Adipocyte (in vitro differentiated cells): ENCODE measurements around the gene DROSHA.
A peak's percentile ranks its signal among the peaks of the same experiment; 100 is the strongest.

Source experiments
- DNase-seq: peaks from one replicate; pipeline ENCODE4 v3.0.0-alpha.2; 2015; ENCODE audit warnings: low read depth
- H3K27me3 ChIP-seq: replicated peaks from 2 replicates; pipeline ENCODE4 v1.7.0; 2013; ENCODE audit warnings: mild to moderate bottlenecking, low read length, moderate library complexity; ENCODE audit not compliant: control insufficient read depth, insufficient read depth
- H3K36me3 ChIP-seq: 2 replicates; pipeline ENCODE4 v1.7.0; 2013; ENCODE audit warnings: low read length, mild to moderate bottlenecking, moderate library complexity; ENCODE audit not compliant: control insufficient read depth, insufficient read depth, severe bottlenecking
- H3K4me1 ChIP-seq: 2 replicates; pipeline ENCODE4 v1.7.0; 2013; ENCODE audit warnings: mild to moderate bottlenecking, low read length, moderate library complexity; ENCODE audit not compliant: control insufficient read depth, insufficient read depth
- H3K4me3 ChIP-seq: 2 replicates; pipeline ENCODE4 v1.7.0; 2013; ENCODE audit warnings: mild to moderate bottlenecking, low read length, moderate library complexity
- H3K9ac ChIP-seq: 2 replicates; pipeline ENCODE4 v1.7.0; 2013; ENCODE audit warnings: mild to moderate bottlenecking, low read length, moderate library complexity
- H3K9me3 ChIP-seq: 2 replicates; pipeline ENCODE4 v1.7.0; 2013; ENCODE audit warnings: mild to moderate bottlenecking, low read length, moderate library complexity; ENCODE audit not compliant: control insufficient read depth

DROSHA gene

GRCh38 chr5:31415009-31415923, 116.6 kb downstream of the DROSHA start:
- Histone ChIP-seq H3K9me3 (no peaks in the 10 kb centered on the region), H3K9ac (no peak overlapping the region), H3K4me3 (no peak overlapping the region), H3K4me1 (peaks cover 20% of the 10 kb centered on the region), H3K36me3 (peaks cover 46% of the 10 kb centered on the region), H3K27me3 (no peaks in the 10 kb centered on the region)
- peak; percentile 9 for DNase-seq

DNA sequence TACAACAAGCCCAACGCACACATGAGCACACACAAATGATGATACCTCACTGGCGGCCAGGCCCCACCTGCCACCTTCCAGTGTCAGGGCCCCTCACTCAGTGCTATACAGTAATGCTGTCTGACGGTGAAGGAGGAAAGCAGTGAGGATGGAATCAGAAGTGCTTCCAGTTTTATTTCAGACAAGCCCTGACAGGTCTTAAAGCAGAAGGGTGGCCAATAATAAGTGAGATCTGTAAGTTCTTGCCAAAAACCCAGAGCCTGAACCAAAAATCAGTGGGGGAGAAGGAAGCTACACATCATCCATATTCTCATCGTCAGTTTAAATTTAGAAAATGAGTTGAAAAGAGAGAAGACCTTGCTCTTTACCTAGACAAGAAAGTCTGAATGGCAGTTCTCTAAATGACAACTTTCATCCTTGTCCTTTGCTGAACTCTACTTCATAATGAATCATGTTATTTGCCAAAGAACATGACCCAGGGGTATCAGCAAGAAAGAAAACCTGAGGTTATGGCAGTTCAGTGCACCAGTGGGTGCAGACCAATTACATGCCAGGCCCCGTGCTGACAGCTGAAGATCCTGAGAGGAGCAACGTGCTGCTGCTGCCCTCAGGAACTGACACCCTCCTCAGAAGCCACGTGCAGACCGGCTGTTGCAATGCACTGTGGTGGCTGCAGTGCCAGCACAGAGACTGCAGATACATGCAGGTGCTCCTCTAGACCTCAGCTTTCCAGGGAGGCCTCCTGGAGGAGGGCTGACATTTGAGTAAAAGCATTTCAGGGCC, 118.7 kb downstream of the DROSHA start:
- H3K9ac ChIP-seq = no peak overlapping the region
- no peaks in the 10 kb centered on the region for H3K9me3 ChIP-seq
- peaks cover 37% of the 10 kb centered on the region for H3K36me3 ChIP-seq
- no peaks in the 10 kb centered on the region for H3K27me3 ChIP-seq
- no peak for DNase-seq
- H3K4me3 ChIP-seq = no peak overlapping the region
- H3K4me1 ChIP-seq = peaks cover 25% of the 10 kb centered on the region

DNA sequence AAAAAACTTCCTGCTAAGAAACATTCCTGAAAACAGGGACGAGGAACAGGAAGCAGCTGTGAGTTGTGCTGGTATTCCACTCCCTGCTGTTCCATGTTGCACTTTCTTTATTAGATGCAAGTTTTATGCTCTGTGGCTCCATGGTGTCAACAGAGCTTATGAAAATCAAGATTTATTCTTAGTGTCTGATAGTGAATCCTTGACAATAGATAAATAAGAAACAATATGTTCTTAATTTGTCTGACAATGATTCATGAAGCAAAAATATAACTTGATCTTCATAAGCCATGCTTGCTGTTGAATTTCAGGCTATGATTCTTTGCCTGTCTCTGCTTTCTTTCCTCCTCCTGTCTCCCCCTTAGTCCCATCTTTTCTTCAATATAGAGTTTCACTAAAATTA, 119.6 kb downstream of the DROSHA start:
- H3K4me1 ChIP-seq = peaks cover 30% of the 10 kb centered on the region
- H3K36me3 ChIP-seq = peaks cover 28% of the 10 kb centered on the region

GRCh38 chr5:31410089-31410488, 121.8 kb downstream of the DROSHA start:
- Histone ChIP-seq H3K36me3 (peaks cover 26% of the 10 kb centered on the region), H3K27me3 (no peaks in the 10 kb centered on the region), H3K9me3 (no peaks in the 10 kb centered on the region), H3K9ac (no peak overlapping the region), H3K4me1 (peaks cover 30% of the 10 kb centered on the region), H3K4me3 (no peak overlapping the region)
- no peak for DNase-seq

More for the DNA sequence above, 119.6 kb downstream of the DROSHA start:
- H3K27me3 ChIP-seq = no peaks in the 10 kb centered on the region
- H3K9me3 ChIP-seq = no peaks in the 10 kb centered on the region
- H3K4me3 ChIP-seq = no peak overlapping the region
- DNase-seq = peak; percentile 19
- no peak overlapping the region for H3K9ac ChIP-seq

GRCh38 chr5:31408814-31409213, 123.1 kb downstream of the DROSHA start:
- peaks cover 26% of the 10 kb centered on the region for H3K36me3 ChIP-seq
- peak overlapping the region; percentile 20 for H3K4me3 ChIP-seq
- DNase-seq = peak; percentile 43
- H3K27me3 ChIP-seq = no peaks in the 10 kb centered on the region
- no peaks in the 10 kb centered on the region for H3K9me3 ChIP-seq
- peak overlapping the region; percentile 10 for H3K9ac ChIP-seq
- H3K4me1 ChIP-seq = peaks cover 30% of the 10 kb centered on the region

GRCh38 chr5:31407921-31408693, 123.8 kb downstream of the DROSHA start:
- Histone ChIP-seq H3K9ac (peak overlapping the region; percentile 10), H3K9me3 (no peaks in the 10 kb centered on the region), H3K4me1 (peaks cover 28% of the 10 kb centered on the region), H3K36me3 (peaks cover 31% of the 10 kb centered on the region), H3K27me3 (no peaks in the 10 kb centered on the region), H3K4me3 (peak overlapping the region; percentile 20)
- peak; percentile 15 for DNase-seq

DNA sequence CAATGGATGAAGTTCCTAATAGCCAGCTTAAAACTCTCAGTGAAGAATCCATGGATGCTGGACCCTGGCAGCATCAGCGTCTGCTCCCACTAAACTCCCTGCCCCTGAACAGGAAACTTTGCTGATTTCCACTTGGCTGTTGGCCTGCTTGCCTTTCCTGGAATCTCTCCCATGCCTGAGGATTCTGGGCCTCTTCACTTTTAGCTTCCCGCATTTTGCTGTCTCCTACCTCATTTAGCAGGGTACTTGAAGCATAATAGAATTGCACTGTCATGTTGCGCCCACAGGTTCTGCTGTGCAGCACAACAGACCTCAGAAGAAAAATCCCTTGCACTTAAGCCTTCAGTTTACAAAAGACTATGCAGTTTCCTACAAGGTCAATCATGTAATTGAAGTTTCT, 127.6 kb downstream of the DROSHA start:
- Histone ChIP-seq H3K4me3 (no peak overlapping the region), H3K4me1 (peaks cover 16% of the 10 kb centered on the region), H3K9me3 (no peaks in the 10 kb centered on the region), H3K27me3 (no peaks in the 10 kb centered on the region), H3K36me3 (peaks cover 49% of the 10 kb centered on the region), H3K9ac (no peak overlapping the region)
- DNase-seq = no peak

DNA sequence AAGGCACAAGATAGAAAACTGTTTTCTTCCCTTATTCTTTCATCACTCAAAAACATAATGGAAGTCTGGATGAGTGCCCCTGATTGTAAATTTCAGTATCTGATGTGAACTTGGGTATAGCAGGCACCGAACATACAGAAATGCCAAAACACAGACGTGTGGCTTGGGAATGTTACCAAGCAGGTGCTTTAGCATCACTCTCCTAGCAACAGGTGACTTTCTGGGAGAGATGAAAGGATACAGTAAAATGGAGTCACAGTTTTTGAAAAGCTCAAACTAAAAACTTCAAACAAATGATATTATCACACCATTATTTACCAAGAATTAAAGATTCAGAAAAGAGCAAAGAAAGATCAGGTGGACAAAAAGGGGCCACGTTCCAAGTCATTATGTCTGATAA, 130.2 kb downstream of the DROSHA start:
- H3K27me3 ChIP-seq = no peaks in the 10 kb centered on the region
- peaks cover 51% of the 10 kb centered on the region for H3K36me3 ChIP-seq
- no peak overlapping the region for H3K4me3 ChIP-seq
- H3K4me1 ChIP-seq = no peaks in the 10 kb centered on the region
- no peak for DNase-seq
- no peak overlapping the region for H3K9ac ChIP-seq
- no peaks in the 10 kb centered on the region for H3K9me3 ChIP-seq

DNA sequence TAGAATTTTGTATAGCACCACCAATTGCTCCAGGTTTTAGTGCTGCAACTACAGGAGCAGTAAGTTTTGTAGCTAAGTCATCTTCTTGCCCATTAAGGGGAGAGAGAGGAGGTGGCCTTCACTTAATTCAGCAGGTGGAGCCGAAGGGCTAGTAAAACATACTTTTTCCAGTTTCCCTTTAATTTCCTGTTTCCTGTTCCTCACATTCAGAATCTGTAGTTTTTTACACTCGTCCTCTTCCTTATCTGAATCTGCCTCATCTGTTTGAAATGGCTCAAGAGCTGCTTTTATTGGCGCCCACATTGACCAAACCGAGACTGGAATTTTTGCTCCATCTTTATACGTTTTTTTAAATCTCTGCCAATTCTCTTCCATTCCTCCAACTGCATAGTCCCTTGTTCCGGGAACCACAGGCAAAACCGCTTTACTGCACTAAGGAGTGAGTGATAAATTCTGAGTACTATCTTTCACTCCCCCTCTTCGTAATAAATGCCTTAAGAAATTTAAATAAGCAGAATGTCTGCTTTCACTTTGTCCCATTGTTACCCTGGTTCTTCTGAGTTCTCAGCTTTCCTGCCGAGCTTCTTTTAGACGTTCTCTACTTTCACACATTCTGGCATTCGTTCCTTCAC, 133.9 kb downstream of the DROSHA start:
- no peak for DNase-seq
- no peak overlapping the region for H3K9ac ChIP-seq
- H3K4me1 ChIP-seq = no peaks in the 10 kb centered on the region
- peaks cover 26% of the 10 kb centered on the region for H3K36me3 ChIP-seq
- no peaks in the 10 kb centered on the region for H3K27me3 ChIP-seq
- no peaks in the 10 kb centered on the region for H3K9me3 ChIP-seq
- no peak overlapping the region for H3K4me3 ChIP-seq

- H3K27me3 ChIP-seq = no peaks in the 10 kb centered on the region
- H3K9me3 ChIP-seq = no peaks in the 10 kb centered on the region
- DNase-seq = no peak
- H3K4me1 ChIP-seq = no peaks in the 10 kb centered on the region
- H3K36me3 ChIP-seq = peaks cover 18% of the 10 kb centered on the region
- H3K9ac ChIP-seq = no peak overlapping the region
- H3K4me3 ChIP-seq = no peak overlapping the region
These were observed 135.1 kb downstream of the DROSHA start for GRCh38 chr5:31396611-31397295.
